Right lobe of liver (tissue), 4 donors: Measurements from ENCODE around the gene VTN.
"Not testable (repeated sequence)": the region's sequence is repeated elsewhere in the genome, so short reads cannot be mapped to it uniquely, and the experiment has no call there.

Experiments used
- POLR2A ChIP-seq: fragments of 450-650 bp; IDR thresholded peaks from one replicate; pipeline ENCODE4 v1.6.1; 2017; ENCODE audit warnings: antibody characterized with exemption, mild to moderate bottlenecking
- TF ChIP-seq, protein P1 (sequence below), 4 donors: fragments of 200-600 bp in 3 of 4; fragments of 450-650 bp in 1 of 4; IDR thresholded peaks; one replicate each; pipeline versions ENCODE4 v1.5.1 to v1.8.0; 2016 to 2022; ENCODE audit warnings: antibody characterized with exemption in 4 of 4, mild to moderate bottlenecking in 2 of 4
- donor health status: DM: no; HTN: no; CAD: no.
- donor health status: DM: no; HTN: no; CAD: no.
- donor health status: DM: no; HTN: yes; CAD: no.

DNA sequence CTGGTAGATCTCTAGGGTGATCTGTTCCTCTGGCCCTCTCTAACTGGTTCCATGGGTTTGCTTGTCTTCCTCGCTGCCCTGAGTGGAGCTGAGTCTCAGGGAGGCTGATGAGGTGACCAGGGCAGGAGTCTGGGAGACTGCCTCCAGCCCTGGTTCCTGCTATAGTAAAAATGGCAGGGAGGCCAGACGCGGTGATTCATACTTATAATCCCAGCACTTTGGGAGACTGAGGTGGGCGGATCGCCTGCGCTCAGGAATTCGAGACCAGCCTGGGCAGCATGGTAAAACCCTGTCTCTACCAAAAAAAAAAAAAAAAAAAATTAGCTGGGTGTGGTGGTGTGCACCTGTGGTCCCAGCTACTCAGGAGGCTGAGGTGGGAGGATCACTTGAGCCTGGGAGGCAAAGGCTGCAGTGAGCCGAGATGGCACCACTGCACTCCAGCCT, 31.3 kb downstream of the VTN start:
- TF ChIP-seq, protein P1, sequence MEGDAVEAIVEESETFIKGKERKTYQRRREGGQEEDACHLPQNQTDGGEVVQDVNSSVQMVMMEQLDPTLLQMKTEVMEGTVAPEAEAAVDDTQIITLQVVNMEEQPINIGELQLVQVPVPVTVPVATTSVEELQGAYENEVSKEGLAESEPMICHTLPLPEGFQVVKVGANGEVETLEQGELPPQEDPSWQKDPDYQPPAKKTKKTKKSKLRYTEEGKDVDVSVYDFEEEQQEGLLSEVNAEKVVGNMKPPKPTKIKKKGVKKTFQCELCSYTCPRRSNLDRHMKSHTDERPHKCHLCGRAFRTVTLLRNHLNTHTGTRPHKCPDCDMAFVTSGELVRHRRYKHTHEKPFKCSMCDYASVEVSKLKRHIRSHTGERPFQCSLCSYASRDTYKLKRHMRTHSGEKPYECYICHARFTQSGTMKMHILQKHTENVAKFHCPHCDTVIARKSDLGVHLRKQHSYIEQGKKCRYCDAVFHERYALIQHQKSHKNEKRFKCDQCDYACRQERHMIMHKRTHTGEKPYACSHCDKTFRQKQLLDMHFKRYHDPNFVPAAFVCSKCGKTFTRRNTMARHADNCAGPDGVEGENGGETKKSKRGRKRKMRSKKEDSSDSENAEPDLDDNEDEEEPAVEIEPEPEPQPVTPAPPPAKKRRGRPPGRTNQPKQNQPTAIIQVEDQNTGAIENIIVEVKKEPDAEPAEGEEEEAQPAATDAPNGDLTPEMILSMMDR (IDR thresholded peaks at IDR 0.05), result not testable (repeated sequence)
- TF ChIP-seq POLR2A, result not testable (repeated sequence)
